ENCODE results near the gene WDR86.

Gene WDR86

GRCh38 chr7:151381098-151381347 lies 28.8 kb downstream of the WDR86 start:
- peaks cover 10% of the 10 kb centered on the region; the same call in 1 of the 2 replicates for H3K36me3 ChIP-seq (ENCODE audit: control insufficient read depth, insufficient read depth, low read length)
- H3K9me3 ChIP-seq (ENCODE audit: control insufficient read depth, insufficient read depth, low read length), result no peaks in the 10 kb centered on the region
- H3K4me1 ChIP-seq (ENCODE audit: control insufficient read depth, insufficient read depth, low read length), result peaks cover 6% of the 10 kb centered on the region; the same call in 1 of the 2 replicates
- peak overlapping the region; percentile 53; the same call in 1 of the 2 replicates for H3K4me3 ChIP-seq (ENCODE audit: low read depth, low read length)
- no peak overlapping the region for H3K9ac ChIP-seq (ENCODE audit: low read depth, low read length)
- H3K27ac ChIP-seq (ENCODE audit: low read depth, low read length), result peak overlapping the region; percentile 26
- peaks cover 32% of the 10 kb centered on the region for H3K27me3 ChIP-seq (ENCODE audit: control insufficient read depth, insufficient read depth, low read length)

GRCh38 chr7:151380199-151381097 lies 29.4 kb downstream of the WDR86 start:
- no peak overlapping the region; the same call in 1 of the 2 replicates for H3K4me3 ChIP-seq (ENCODE audit: low read depth, low read length)
- H3K9me3 ChIP-seq (ENCODE audit: control insufficient read depth, insufficient read depth, low read length), result no peaks in the 10 kb centered on the region
- peaks cover 32% of the 10 kb centered on the region for H3K27me3 ChIP-seq (ENCODE audit: control insufficient read depth, insufficient read depth, low read length)
- no peak overlapping the region for H3K9ac ChIP-seq (ENCODE audit: low read depth, low read length)
- peaks cover 6% of the 10 kb centered on the region; the same call in 1 of the 2 replicates for H3K4me1 ChIP-seq (ENCODE audit: control insufficient read depth, insufficient read depth, low read length)
- peaks cover 12% of the 10 kb centered on the region; the same call in 1 of the 2 replicates for H3K36me3 ChIP-seq (ENCODE audit: control insufficient read depth, insufficient read depth, low read length)
- H3K27ac ChIP-seq (ENCODE audit: low read depth, low read length), result peak overlapping the region; percentile 26

GRCh38 chr7:151379534-151380198 lies 30.2 kb downstream of the WDR86 start:
- Histone ChIP-seq H3K9ac (ENCODE audit: low read depth, low read length) (no peak overlapping the region), H3K4me1 (ENCODE audit: control insufficient read depth, insufficient read depth, low read length) (peaks cover 6% of the 10 kb centered on the region; the same call in 1 of the 2 replicates), H3K4me3 (ENCODE audit: low read depth, low read length) (no peak overlapping the region), H3K9me3 (ENCODE audit: control insufficient read depth, insufficient read depth, low read length) (no peaks in the 10 kb centered on the region), H3K27me3 (ENCODE audit: control insufficient read depth, insufficient read depth, low read length) (peaks cover 32% of the 10 kb centered on the region), H3K27ac (ENCODE audit: low read depth, low read length) (no peak overlapping the region), H3K36me3 (ENCODE audit: control insufficient read depth, insufficient read depth, low read length) (peaks cover 12% of the 10 kb centered on the region; the same call in 1 of the 2 replicates)

GRCh38 chr7:151379193-151379520 lies 30.7 kb downstream of the WDR86 start:
- H3K36me3 ChIP-seq (ENCODE audit: control insufficient read depth, insufficient read depth, low read length), result peaks cover 12% of the 10 kb centered on the region; the same call in 1 of the 2 replicates
- no peak overlapping the region for H3K4me3 ChIP-seq (ENCODE audit: low read depth, low read length)
- peaks cover 6% of the 10 kb centered on the region; the same call in 1 of the 2 replicates for H3K4me1 ChIP-seq (ENCODE audit: control insufficient read depth, insufficient read depth, low read length)
- H3K27ac ChIP-seq (ENCODE audit: low read depth, low read length), result no peak overlapping the region
- H3K9me3 ChIP-seq (ENCODE audit: control insufficient read depth, insufficient read depth, low read length), result no peaks in the 10 kb centered on the region
- H3K9ac ChIP-seq (ENCODE audit: low read depth, low read length), result no peak overlapping the region
- H3K27me3 ChIP-seq (ENCODE audit: control insufficient read depth, insufficient read depth, low read length), result peaks cover 28% of the 10 kb centered on the region

DNA sequence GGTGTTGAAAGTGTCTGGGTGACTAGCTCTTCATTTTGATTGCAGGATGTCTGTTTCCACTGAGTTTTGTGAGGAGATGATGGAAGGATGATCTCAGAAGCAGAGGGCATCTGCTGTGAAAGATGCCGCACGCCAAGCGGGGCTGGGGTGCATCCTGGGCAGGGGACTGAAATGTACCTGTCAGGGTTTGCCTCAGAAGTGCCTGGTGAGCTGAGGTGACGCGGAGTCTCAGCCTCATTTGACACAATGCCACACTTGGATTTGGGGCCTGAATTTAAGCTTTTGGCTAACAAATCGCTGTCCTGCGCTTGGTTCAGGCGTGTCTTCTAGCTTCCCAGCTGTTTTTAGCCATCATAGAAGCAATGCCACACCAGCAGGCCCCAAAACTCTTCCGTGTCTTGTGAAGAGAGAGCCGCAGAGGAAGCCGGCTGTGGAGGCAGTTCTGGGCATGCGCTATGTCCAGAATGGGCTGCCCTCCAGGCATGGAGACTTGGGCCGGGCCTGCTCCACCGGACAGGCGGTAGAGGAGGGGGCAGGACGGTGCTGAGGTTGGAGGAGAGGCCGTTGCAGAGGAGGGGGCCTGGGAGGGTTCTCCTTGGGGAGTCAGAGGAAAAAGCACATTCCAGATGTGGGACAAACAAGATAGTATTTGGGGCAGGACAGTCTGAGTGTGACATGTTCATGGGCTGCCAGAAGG lies 31.2 kb downstream of the WDR86 start:
- no peak overlapping the region for H3K9ac ChIP-seq (ENCODE audit: low read depth, low read length)
- H3K27me3 ChIP-seq (ENCODE audit: control insufficient read depth, insufficient read depth, low read length), result peaks cover 22% of the 10 kb centered on the region
- H3K36me3 ChIP-seq (ENCODE audit: control insufficient read depth, insufficient read depth, low read length), result peaks cover 12% of the 10 kb centered on the region; the same call in 1 of the 2 replicates
- H3K4me3 ChIP-seq (ENCODE audit: low read depth, low read length), result no peak overlapping the region
- no peak overlapping the region for H3K27ac ChIP-seq (ENCODE audit: low read depth, low read length)
- no peaks in the 10 kb centered on the region for H3K9me3 ChIP-seq (ENCODE audit: control insufficient read depth, insufficient read depth, low read length)
- peaks cover 8% of the 10 kb centered on the region; the same call in 1 of the 2 replicates for H3K4me1 ChIP-seq (ENCODE audit: control insufficient read depth, insufficient read depth, low read length)

GRCh38 chr7:151378011-151378410 lies 31.8 kb downstream of the WDR86 start:
- Histone ChIP-seq H3K27ac (ENCODE audit: low read depth, low read length) (no peak overlapping the region), H3K9ac (ENCODE audit: low read depth, low read length) (no peak overlapping the region), H3K36me3 (ENCODE audit: control insufficient read depth, insufficient read depth, low read length) (peaks cover 12% of the 10 kb centered on the region; the same call in 1 of the 2 replicates), H3K4me1 (ENCODE audit: control insufficient read depth, insufficient read depth, low read length) (peaks cover 15% of the 10 kb centered on the region; the same call in 1 of the 2 replicates), H3K27me3 (ENCODE audit: control insufficient read depth, insufficient read depth, low read length) (peaks cover 16% of the 10 kb centered on the region), H3K9me3 (ENCODE audit: control insufficient read depth, insufficient read depth, low read length) (no peaks in the 10 kb centered on the region), H3K4me3 (ENCODE audit: low read depth, low read length) (no peak overlapping the region)

DNA sequence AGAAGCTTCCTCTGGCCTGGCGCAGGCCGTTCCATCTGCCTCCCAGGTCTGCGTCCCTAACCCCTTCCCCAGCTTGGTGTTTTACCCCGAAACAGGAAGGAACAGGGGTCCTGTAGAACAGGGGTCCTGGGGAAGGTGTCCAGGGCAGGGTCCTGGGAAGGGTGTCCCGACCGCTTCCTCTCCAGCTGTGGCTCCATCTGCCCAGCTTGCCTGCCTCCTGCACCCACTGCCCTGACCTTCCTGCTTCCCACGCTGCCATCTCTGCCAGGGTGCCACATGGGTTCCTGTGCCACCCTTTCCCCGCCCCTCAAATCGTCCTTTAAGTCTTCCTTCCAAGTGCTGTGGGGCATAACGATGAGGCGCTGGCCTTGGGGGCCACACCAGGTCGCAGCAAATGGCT lies 32.4 kb downstream of the WDR86 start:
- peaks cover 12% of the 10 kb centered on the region; the same call in 1 of the 2 replicates for H3K36me3 ChIP-seq (ENCODE audit: control insufficient read depth, insufficient read depth, low read length)

GRCh38 chr7:151376218-151376902 lies 33.5 kb downstream of the WDR86 start:
- H3K27me3 ChIP-seq (ENCODE audit: control insufficient read depth, insufficient read depth, low read length), result peaks cover under 1% of the 10 kb centered on the region; the same call in 1 of the 2 replicates
- no peaks in the 10 kb centered on the region for H3K9me3 ChIP-seq (ENCODE audit: control insufficient read depth, insufficient read depth, low read length)
- H3K27ac ChIP-seq (ENCODE audit: low read depth, low read length), result no peak overlapping the region
- H3K4me1 ChIP-seq (ENCODE audit: control insufficient read depth, insufficient read depth, low read length), result peaks cover 24% of the 10 kb centered on the region
- H3K9ac ChIP-seq (ENCODE audit: low read depth, low read length), result no peak overlapping the region
- H3K4me3 ChIP-seq (ENCODE audit: low read depth, low read length), result no peak overlapping the region
- H3K36me3 ChIP-seq (ENCODE audit: control insufficient read depth, insufficient read depth, low read length), result peaks cover 12% of the 10 kb centered on the region; the same call in 1 of the 2 replicates

More for the DNA sequence above, 32.4 kb downstream of the WDR86 start:
- Histone ChIP-seq H3K27me3 (ENCODE audit: control insufficient read depth, insufficient read depth, low read length) (peaks cover 11% of the 10 kb centered on the region), H3K4me3 (ENCODE audit: low read depth, low read length) (no peak overlapping the region), H3K27ac (ENCODE audit: low read depth, low read length) (no peak overlapping the region), H3K4me1 (ENCODE audit: control insufficient read depth, insufficient read depth, low read length) (peaks cover 21% of the 10 kb centered on the region), H3K9ac (ENCODE audit: low read depth, low read length) (no peak overlapping the region), H3K9me3 (ENCODE audit: control insufficient read depth, insufficient read depth, low read length) (no peaks in the 10 kb centered on the region)

- no peak overlapping the region for H3K27ac ChIP-seq (ENCODE audit: low read depth, low read length)
- H3K27me3 ChIP-seq (ENCODE audit: control insufficient read depth, insufficient read depth, low read length), result no peaks in the 10 kb centered on the region
- no peaks in the 10 kb centered on the region for H3K9me3 ChIP-seq (ENCODE audit: control insufficient read depth, insufficient read depth, low read length)
- no peak overlapping the region for H3K4me3 ChIP-seq (ENCODE audit: low read depth, low read length)
- peaks cover 19% of the 10 kb centered on the region for H3K4me1 ChIP-seq (ENCODE audit: control insufficient read depth, insufficient read depth, low read length)
- H3K36me3 ChIP-seq (ENCODE audit: control insufficient read depth, insufficient read depth, low read length), result peaks cover 12% of the 10 kb centered on the region; the same call in 1 of the 2 replicates
- H3K9ac ChIP-seq (ENCODE audit: low read depth, low read length), result no peak overlapping the region
These were observed 34.2 kb downstream of the WDR86 start for GRCh38 chr7:151375530-151376217.

GRCh38 chr7:151374726-151375125 lies 35.1 kb downstream of the WDR86 start:
- Histone ChIP-seq H3K4me1 (ENCODE audit: control insufficient read depth, insufficient read depth, low read length) (peaks cover 18% of the 10 kb centered on the region), H3K27me3 (ENCODE audit: control insufficient read depth, insufficient read depth, low read length) (no peaks in the 10 kb centered on the region), H3K4me3 (ENCODE audit: low read depth, low read length) (no peak overlapping the region), H3K9me3 (ENCODE audit: control insufficient read depth, insufficient read depth, low read length) (no peaks in the 10 kb centered on the region), H3K9ac (ENCODE audit: low read depth, low read length) (no peak overlapping the region), H3K27ac (ENCODE audit: low read depth, low read length) (no peak overlapping the region), H3K36me3 (ENCODE audit: control insufficient read depth, insufficient read depth, low read length) (peaks cover 13% of the 10 kb centered on the region; the same call in 1 of the 2 replicates)

Measured in HUES48 (cell line).